KG1 (cell line): Measurements from ENCODE around the gene SNRNP70.

Experiments
- DNase-seq: peaks from one replicate; lab custom pipeline; 2025; lab: John Stamatoyannopoulos, UW

Gene SNRNP70

DNA sequence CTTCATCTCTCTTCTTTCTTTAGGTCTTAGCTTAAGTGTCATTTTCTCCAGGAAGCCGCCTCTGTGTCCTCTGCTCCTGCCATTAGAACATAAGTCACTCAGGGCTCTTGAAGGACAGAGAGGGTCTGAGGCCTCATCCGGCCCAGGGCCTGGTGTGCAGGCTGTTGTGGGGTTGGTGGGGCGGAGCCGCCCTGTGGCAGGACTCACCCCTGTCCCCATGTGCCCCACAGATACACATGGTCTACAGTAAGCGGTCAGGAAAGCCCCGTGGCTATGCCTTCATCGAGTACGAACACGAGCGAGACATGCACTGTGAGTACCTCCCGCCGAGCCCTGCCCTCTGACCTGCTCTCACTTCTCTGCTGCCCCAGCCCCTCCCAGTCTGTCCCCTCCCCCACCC lies 15.9 kb downstream of the SNRNP70 start:
- DNase-seq = no peak

DNA sequence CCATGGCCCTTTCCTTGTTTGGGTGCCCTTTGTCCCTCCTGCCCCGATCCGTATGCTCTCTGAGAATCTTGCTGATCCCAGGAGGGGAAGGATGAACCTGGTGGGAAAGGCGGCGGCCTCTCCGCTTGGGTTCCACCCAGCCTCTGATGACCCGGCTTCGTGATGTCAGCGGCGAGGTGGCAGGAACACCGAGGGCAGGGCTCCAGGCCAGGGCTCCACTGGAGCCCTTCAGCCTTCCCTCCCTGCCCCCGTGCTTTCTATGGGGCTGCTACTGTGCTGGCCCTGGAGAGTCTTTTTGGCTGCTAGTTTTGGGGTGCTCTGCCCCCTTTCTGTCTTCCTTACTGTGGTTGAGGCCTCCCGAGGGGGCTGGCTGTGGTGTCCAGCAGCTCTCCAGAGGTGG lies 17.1 kb downstream of the SNRNP70 start:
- DNase-seq = no peak

GRCh38 chr19:49103331-49104085 lies 18.3 kb downstream of the SNRNP70 start:
- DNase-seq = no peak

DNA sequence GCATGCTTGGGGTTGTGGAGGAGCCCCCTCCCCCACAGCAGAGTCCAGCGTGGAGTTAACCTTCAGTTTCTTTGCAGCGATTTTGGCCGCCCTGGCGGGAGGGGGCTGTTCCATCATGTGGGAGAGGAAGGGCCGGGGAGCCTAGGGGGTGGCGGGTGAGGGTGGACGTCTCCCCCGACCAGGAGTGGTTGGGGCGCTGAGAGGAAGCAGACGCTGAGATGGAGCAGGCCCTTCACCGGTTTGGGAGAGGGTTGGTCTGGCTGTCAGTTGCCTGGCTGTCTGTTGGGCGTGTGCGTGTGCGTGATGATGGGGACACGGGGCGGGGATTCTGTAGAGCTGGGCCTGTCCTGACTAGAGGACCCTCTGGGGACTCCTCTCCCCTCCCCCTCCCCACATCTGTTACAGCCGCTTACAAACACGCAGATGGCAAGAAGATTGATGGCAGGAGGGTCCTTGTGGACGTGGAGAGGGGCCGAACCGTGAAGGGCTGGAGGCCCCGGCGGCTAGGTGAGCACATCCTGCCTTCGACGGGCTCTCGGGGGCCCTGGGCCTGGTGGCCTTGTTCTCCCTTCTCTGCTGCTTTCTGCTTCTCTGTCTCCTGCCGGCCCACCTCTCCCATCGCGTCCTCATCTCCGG lies 19.1 kb downstream of the SNRNP70 start:
- no peak for DNase-seq

DNA sequence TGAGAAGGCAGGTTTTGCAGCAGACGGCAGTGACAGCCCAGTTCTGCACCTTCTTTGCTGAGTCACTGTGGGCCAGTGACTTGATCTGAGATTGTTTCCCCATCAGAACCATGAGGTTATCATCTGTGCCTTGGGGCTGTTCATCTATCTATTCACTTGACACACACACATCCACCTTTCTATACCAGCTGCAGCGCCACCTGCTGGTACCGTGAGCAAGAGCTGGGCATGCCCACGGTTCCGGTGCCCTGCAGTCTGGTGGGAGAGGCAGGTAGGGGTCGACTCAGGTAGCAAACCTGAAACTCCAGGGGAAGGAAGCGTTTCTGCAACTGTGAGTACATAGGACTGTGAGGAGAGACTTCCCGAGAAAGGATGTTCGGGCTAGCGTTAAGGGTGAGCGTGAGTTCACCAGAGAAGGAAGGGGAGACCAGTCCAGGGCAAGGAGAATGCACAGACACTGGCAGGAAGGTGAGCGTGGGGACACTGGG lies 21.4 kb downstream of the SNRNP70 start:
- peak; percentile 50 for DNase-seq

- DNase-seq = no peak
Observed at GRCh38 chr19:49107625-49108459, 22.6 kb downstream of the SNRNP70 start.

DNA sequence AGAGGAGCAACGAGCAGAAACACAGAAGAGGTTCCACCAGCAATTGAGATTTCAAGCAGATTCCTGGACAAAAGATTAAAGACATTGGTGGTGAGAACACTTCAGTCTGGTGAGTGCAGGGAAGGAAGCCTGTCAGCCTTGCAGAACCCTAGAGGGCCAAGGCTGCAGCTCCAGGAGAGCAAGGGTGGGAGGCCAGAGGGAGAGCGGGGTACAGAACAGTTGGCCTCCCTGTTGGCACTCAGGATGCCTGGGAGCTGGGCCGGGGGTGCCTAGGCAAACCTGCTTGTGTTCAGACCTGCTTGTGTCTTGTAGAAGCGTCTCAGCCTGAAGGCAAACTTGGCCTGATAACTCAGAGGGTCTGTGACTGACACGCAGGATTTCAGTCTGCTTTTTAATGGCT lies 23.8 kb downstream of the SNRNP70 start:
- no peak for DNase-seq

GRCh38 chr19:49109569-49110233 lies 24.4 kb downstream of the SNRNP70 start:
- DNase-seq = no peak

DNA sequence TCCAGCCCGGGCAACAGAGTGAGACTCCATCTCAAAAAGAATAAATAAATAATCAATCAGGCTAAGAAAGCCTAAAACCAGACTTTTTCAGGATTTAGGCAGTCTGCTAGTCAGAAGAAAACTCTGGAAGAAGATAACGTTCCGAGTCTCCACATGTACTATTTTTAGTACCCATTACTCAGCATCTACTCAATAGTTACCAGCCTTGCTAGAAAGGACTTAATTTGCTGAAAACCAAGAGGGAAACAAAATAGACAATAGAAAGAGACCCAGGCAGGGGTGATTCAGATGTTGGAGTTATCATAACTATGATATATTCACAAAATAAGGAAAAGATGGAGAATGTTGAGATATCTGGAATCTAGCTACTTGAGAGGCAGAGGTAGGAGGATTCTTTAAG lies 25.3 kb downstream of the SNRNP70 start:
- DNase-seq = no peak

GRCh38 chr19:49111218-49111998 lies 26.2 kb downstream of the SNRNP70 start:
- no peak for DNase-seq

GRCh38 chr19:49113762-49114629 lies 28.7 kb downstream of the SNRNP70 start, which contains the start of gene LIN7B:
TSS of gene LIN7B (plus strand) at chr19:49114370. CDS start at chr19:49114405, 35 bp downstream.
- DNase-seq = peak; percentile 60

- DNase-seq = no peak
Observed at GRCh38 chr19:49114630-49115363, 29.5 kb downstream of the SNRNP70 start.

DNA sequence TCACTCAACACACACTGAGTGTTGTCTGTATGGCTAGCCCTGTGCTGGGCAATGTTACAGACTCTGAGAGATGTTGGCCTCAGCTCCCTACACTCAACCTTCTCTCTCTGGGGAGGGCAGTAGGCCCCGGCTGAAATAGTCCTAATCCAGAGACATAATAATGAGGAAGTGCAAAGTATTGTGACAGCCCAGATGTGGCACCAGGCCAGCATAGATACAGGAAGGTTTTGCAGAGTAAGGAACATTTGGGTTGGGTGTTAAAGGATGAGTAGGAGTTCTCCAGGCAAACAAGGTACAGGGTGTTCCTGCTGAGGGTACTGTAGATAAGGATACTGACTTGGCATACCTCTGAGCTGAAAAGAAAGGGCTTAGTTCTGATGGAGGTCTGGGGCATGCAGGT lies 31.3 kb downstream of the SNRNP70 start:
- DNase-seq = peak; percentile 5

DNA sequence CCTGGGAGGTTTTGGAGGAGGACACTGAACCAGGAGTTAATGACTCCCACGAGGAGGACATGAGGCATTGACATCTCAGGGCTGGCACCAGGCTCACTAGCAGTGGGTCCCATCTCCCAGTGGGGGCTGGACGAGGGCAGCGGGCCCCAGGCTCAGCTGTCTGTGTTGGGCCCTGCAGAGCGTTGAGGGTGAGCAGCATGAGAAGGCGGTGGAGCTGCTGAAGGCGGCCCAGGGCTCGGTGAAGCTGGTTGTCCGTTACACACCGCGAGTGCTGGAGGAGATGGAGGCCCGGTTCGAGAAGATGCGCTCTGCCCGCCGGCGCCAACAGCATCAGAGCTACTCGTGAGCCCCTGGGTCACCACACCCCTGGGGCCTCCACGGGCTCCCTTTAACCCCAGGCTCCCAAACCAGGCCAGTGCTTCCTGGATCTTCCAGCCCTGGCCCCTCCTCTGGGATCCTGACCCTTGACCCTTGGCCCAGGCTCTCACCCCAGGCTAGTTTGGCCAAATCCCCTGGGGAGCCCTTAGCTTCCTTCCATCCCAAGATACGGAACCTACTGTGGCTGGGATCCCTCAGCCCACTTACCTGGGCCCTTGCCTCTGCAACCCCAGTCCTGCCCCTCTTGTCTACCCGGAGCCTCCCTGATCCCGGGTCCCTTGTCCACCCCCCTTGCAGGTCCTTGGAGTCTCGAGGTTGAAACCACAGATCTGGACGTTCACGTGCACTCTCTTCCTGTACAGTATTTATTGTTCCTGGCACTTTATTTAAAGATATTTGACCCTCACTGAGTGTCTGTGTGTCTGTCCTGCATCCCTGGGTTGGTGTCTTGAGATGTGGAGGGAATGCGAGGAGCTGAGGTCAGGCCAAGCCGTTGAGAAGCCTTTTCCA lies 32.7 kb downstream of the SNRNP70 start:
- DNase-seq = no peak

- DNase-seq = peak; percentile 91
Observed at GRCh38 chr19:49118565-49119410, 33.5 kb downstream of the SNRNP70 start, which contains the start of gene C19orf73. TSS of gene C19orf73 (minus strand) at chr19:49119143. CDS start at chr19:49119022, 121 bp downstream.

DNA sequence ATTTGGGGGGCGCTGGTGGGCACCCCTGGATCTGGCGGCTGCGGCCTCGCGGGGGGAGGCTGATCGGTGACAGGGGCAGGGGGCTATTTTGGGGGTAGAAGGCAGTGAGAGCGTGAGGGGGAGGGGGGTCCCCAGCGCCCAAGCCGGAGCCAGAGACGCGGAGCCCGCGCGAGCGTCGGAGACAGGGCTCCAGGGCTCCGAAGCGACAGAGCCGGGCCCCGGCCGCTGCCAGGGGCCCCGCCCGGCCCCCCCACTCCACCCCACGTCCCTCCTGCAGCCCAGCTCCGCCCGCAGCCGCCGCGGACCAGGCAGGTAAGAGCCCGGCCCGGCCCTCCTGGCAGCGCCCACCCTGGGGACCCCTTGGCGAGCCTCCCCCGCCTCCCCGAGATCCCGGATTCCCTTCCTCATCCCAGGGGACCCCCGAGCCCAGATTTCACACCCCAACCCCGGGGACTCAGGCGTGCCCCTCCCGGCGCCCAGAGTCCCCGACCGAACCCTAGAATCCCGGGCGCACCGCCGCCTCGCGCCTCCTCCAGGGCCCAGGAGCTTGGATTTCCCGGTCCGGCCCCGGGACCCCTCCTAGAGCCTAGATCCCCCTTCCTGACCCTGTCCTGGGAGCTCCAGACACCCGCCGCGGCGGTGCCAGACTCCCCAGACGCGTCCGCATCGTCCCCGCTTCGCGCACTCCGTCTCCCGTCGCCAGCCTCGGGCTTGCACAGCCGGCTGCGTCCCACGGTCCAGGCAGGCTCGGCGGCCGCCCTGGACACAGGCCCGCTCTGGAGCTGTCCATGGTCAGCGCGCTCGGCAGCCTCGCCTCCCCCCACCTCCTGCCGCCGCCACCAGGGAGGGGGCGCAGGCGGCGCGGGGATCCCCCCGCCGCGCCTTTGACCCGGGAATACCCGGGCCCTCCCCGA lies 34.4 kb downstream of the SNRNP70 start, which contains the start of gene PPFIA3:
PPFIA3 (plus strand) TSS at position 134 of the 914 bp plus-strand sequence. CDS start 8,330 bp downstream, outside the sequence.
- DNase-seq = no peak
